Liver (tissue), 9 donors: ENCODE data around the gene PNLIPRP2. TPM values are rescaled to one million over a fixed set of nuclear protein-coding genes. Genes with fewer than 3 reads are reported as not detected.

ENCODE experiments used
- DNase-seq: peaks from one replicate; pipeline ENCODE4 v3.0.0-alpha.2; 2017; ENCODE audit warnings: low spot score
- H3K27ac ChIP-seq, 2 donors: one replicate each; pipeline ENCODE4 v1.7.0; 2013; ENCODE audit warnings: inconsistent platforms in 2 of 2, low read length in 2 of 2, control low read depth in 1 of 2, low read depth in 1 of 2, mild to moderate bottlenecking in 1 of 2
- H3K27me3 ChIP-seq, 4 donors: one replicate each; pipeline versions ENCODE4 v1.6.1 to v1.7.0; 2013; ENCODE audit warnings: low read length in 3 of 4, inconsistent platforms in 1 of 4, mild to moderate bottlenecking in 1 of 4, moderate library complexity in 1 of 4; ENCODE audit not compliant: control insufficient read depth in 4 of 4, insufficient read depth in 4 of 4
- H3K36me3 ChIP-seq, 4 donors: one replicate each; pipeline versions ENCODE4 v1.6.1 to v1.7.0; 2013; ENCODE audit warnings: low read length in 3 of 4, mild to moderate bottlenecking in 3 of 4, low read depth in 1 of 4, moderate library complexity in 1 of 4; ENCODE audit not compliant: control insufficient read depth in 4 of 4, insufficient read depth in 3 of 4
- H3K4me1 ChIP-seq, 4 donors: one replicate each; pipeline versions ENCODE4 v1.6.1 to v1.7.0; 2013; ENCODE audit warnings: low read length in 3 of 4, mild to moderate bottlenecking in 3 of 4, moderate library complexity in 1 of 4; ENCODE audit not compliant: control insufficient read depth in 4 of 4, insufficient read depth in 4 of 4
- H3K4me3 ChIP-seq, 3 donors: one replicate each; pipeline versions ENCODE4 v1.6.1 to v1.7.0; 2013; ENCODE audit warnings: low read length in 3 of 3, control low read depth in 1 of 3, low read depth in 1 of 3, mild to moderate bottlenecking in 1 of 3
- H3K9ac ChIP-seq, 2 donors: one replicate each; pipeline ENCODE4 v1.7.0; 2013; ENCODE audit warnings: low read length in 2 of 2, mild to moderate bottlenecking in 2 of 2, moderate library complexity in 2 of 2, control low read depth in 1 of 2, low read depth in 1 of 2
- H3K9me3 ChIP-seq, 4 donors: one replicate each; pipeline versions ENCODE4 v1.6.1 to v1.7.0; 2013; ENCODE audit warnings: low read length in 3 of 4; ENCODE audit not compliant: control insufficient read depth in 4 of 4
- CTCF ChIP-seq: fragments of 150-350 bp; IDR thresholded peaks from 2 replicates; pipeline ENCODE4 v1.5.1; 2017; ENCODE audit warnings: improper control_type of control experiment, low read depth, low read length; ENCODE audit not compliant: missing input control
- EGR1 ChIP-seq, 2 donors: IDR thresholded peaks; 2 replicates each; pipeline ENCODE4 v1.6.1; 2016 to 2018; ENCODE audit warnings: antibody characterized with exemption in 2 of 2, low read depth in 2 of 2
- FOXA1 ChIP-seq: IDR thresholded peaks from 2 replicates; pipeline ENCODE4 v1.6.1; 2016; ENCODE audit warnings: antibody characterized with exemption
- FOXA2 ChIP-seq: IDR thresholded peaks from 2 replicates; pipeline ENCODE4 v1.6.1; 2016; ENCODE audit warnings: antibody characterized with exemption
- GABPA ChIP-seq, 2 donors: IDR thresholded peaks in 1 of 2; conservative IDR thresholded peaks in 1 of 2; 2 replicates each; pipeline ENCODE4 v1.6.1; 2016; ENCODE audit warnings: antibody characterized with exemption in 2 of 2, mild to moderate bottlenecking in 1 of 2, moderate library complexity in 1 of 2
- HNF4A ChIP-seq, 2 donors: conservative IDR thresholded peaks; 2 replicates each; pipeline ENCODE4 v1.6.1; 2016; ENCODE audit warnings: antibody characterized with exemption in 2 of 2, mild to moderate bottlenecking in 2 of 2
- HNF4G ChIP-seq: IDR thresholded peaks from 2 replicates; pipeline ENCODE4 v1.6.1; 2016; ENCODE audit warnings: antibody characterized with exemption
- JUND ChIP-seq, 2 donors: IDR thresholded peaks; 2 replicates each; pipeline ENCODE4 v1.6.1; 2016; ENCODE audit warnings: antibody characterized with exemption in 2 of 2
- MAX ChIP-seq: IDR thresholded peaks from 2 replicates; pipeline ENCODE4 v1.6.1; 2016; ENCODE audit warnings: antibody characterized with exemption
- NR2F2 ChIP-seq: IDR thresholded peaks from 2 replicates; pipeline ENCODE4 v1.6.1; 2016; ENCODE audit warnings: antibody characterized with exemption
- RAD21 ChIP-seq, 2 donors: IDR thresholded peaks; 2 replicates each; pipeline ENCODE4 v1.6.1; 2016; ENCODE audit warnings: antibody characterized with exemption in 2 of 2, mild to moderate bottlenecking in 2 of 2
- RXRA ChIP-seq, 2 donors: IDR thresholded peaks; 2 replicates each; pipeline ENCODE4 v1.6.1; 2017 to 2018; ENCODE audit warnings: antibody characterized with exemption in 2 of 2, mild to moderate bottlenecking in 1 of 2
- SP1 ChIP-seq: IDR thresholded peaks from 2 replicates; pipeline ENCODE4 v1.6.1; 2018; ENCODE audit warnings: antibody characterized with exemption, mild to moderate bottlenecking
- TAF1 ChIP-seq: conservative IDR thresholded peaks from 2 replicates; pipeline ENCODE4 v1.6.1; 2016; ENCODE audit warnings: antibody characterized with exemption, mild to moderate bottlenecking
- YY1 ChIP-seq: IDR thresholded peaks from 2 replicates; pipeline ENCODE4 v1.6.1; 2016; ENCODE audit warnings: antibody characterized with exemption, mild to moderate bottlenecking
- ZBTB33 ChIP-seq: IDR thresholded peaks from 2 replicates; pipeline ENCODE4 v1.6.1; 2016; ENCODE audit warnings: antibody characterized with exemption
- WGBS: extraction: QIAGEN DNeasy Blood & Tissue Kit; methylation state at CpG from one replicate; pipeline ENCODE4 v1.1.7; 2013; 5-methylcytosine and 5-hydroxymethylcytosine counted together
- polyA plus RNA-seq, 2 donors: library from polyadenylated mRNA; stranded (reverse) in 1 of 2; unstranded in 1 of 2; fragments of 200-250 nt in 1 of 2; fragments of >200 nt in 1 of 2; fragmentation: Nextera tagmentation in 1 of 2; extraction: Ambion mirVana in 1 of 2; gene quantifications; one replicate each; pipeline versions ENCODE4 v1.2.1 to v1.2.3, GENCODE V29; 2013 to 2015
- total RNA-seq, 2 donors: library from RNA; depleted of rRNA; stranded (reverse); fragments of >200 nt; gene quantifications; one replicate each; pipeline ENCODE4 v1.2.3, GENCODE V29; 2014
- TF ChIP-seq, protein P1 (sequence below): IDR thresholded peaks from 2 replicates; pipeline ENCODE4 v1.6.1; 2016; ENCODE audit warnings: antibody characterized with exemption, mild to moderate bottlenecking
- TF ChIP-seq, protein P2 (sequence below): IDR thresholded peaks from 2 replicates; pipeline ENCODE4 v1.6.1; 2016; ENCODE audit warnings: antibody characterized with exemption
- donor health status: healthy.
- donor health status: healthy.
- donor health status: healthy.
- donor health status: healthy.
- donor health status: healthy.

The PNLIPRP2 gene
- total and polyA plus RNA-seq, 4 donors, result not detected

DNA sequence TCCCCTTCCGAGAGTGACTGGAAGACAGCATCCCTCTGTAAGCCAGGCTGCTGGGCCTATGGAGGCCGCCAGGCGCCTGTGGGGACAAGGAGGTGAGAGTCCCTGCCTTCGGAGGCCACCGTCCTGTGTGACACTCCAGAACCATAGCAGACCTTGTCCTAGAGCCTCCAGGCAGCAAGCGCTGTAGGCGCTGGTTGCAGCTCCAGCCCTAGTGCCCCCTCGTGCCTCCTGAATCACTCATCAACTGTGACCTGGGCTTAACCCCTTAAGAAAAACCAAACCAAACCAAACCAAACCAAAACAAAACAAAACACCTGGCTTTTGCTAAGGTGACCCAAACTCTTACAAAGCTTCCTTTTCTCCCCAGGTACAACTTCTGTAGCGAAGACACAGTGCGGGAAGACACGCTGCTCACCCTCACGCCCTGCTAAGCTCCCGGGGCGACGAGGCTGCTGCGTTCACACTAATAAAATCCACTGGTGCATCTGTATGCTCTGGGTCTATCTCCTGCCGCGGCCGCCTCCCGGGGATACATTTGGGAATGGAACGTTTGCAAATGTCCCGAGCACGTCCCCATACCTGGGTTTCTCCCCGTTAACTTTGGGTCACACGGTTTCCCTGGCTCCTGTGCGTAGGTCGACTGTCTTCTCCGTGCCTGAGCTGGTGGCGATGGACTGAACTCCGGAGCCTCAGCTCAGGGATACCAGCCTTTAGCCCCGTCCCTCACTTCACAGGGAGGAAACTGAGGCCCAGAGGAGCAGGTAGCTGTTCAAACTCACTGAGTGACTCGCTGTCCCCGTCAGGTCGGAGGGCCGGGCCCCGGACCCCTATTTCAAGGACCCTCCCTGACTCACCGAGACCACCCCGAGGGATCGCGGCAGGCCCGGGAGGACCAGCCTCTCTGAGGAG is 11.8 kb upstream of the PNLIPRP2 start (continued):
- TF ChIP-seq, protein P1, sequence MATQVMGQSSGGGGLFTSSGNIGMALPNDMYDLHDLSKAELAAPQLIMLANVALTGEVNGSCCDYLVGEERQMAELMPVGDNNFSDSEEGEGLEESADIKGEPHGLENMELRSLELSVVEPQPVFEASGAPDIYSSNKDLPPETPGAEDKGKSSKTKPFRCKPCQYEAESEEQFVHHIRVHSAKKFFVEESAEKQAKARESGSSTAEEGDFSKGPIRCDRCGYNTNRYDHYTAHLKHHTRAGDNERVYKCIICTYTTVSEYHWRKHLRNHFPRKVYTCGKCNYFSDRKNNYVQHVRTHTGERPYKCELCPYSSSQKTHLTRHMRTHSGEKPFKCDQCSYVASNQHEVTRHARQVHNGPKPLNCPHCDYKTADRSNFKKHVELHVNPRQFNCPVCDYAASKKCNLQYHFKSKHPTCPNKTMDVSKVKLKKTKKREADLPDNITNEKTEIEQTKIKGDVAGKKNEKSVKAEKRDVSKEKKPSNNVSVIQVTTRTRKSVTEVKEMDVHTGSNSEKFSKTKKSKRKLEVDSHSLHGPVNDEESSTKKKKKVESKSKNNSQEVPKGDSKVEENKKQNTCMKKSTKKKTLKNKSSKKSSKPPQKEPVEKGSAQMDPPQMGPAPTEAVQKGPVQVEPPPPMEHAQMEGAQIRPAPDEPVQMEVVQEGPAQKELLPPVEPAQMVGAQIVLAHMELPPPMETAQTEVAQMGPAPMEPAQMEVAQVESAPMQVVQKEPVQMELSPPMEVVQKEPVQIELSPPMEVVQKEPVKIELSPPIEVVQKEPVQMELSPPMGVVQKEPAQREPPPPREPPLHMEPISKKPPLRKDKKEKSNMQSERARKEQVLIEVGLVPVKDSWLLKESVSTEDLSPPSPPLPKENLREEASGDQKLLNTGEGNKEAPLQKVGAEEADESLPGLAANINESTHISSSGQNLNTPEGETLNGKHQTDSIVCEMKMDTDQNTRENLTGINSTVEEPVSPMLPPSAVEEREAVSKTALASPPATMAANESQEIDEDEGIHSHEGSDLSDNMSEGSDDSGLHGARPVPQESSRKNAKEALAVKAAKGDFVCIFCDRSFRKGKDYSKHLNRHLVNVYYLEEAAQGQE, result no peak
- TF ChIP-seq CTCF, result no peak
- no peak for TF ChIP-seq NR2F2

DNA sequence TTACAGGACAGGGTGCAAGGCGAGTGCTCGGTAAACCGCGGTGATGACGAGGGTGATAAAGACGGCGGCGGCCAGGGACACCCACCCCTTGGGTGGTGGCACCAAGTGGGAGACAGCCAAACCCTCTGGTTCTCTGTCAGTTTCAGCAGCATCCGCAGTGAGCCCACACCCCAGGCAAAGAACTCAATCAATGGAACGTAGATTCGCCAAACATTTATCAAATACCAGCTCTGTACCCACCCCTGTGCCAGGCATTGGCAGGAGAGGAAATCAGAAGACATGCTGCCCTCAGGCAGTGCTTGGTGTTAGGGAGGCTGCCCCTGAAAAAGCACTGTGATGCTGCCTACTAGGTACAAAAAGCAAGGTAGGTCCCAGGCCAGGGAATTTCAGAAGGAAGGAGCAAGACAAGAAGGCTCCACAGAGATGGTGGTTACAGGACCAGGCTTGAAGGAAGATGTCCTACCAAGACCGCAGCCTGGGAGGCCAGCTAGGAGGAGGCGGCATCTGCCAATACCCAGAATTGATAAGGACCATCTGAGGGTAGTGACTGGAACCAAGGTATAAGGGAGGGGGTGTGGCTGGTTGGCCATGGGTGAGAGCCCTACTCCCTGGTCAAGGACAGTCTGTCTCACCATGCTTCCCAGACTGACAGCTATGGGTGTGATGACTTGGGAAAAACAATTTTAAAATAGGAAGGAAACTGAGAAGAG is 10.2 kb upstream of the PNLIPRP2 start:
- peaks cover 0 to 6% (median under 1%) of the 10 kb centered on the region in 4 donors for H3K27me3 ChIP-seq
- H3K27ac ChIP-seq, result no peak overlapping the region

More for the DNA sequence above, 10.2 kb upstream of the PNLIPRP2 start:
- H3K4me1 ChIP-seq, result peaks cover 0 to 3% (median 0%) of the 10 kb centered on the region in 4 donors
- no peak overlapping the region for H3K4me3 ChIP-seq
- TF ChIP-seq SP1 (no peak), GABPA (IDR thresholded peaks at IDR 0.05 in 1 of 2, conservative IDR thresholded peaks at IDR 0.05 in 1 of 2) (no peak), EGR1 (IDR thresholded peaks at IDR 0.05; ENCODE audit: low read depth in 2 of 2) (no peak), MAX (no peak), RXRA (IDR thresholded peaks at IDR 0.05) (no peak), CTCF (no peak), HNF4A (conservative IDR thresholded peaks at IDR 0.05) (no peak), YY1 (no peak), NR2F2 (no peak), FOXA2 (no peak), JUND (IDR thresholded peaks at IDR 0.05) (no peak), RAD21 (IDR thresholded peaks at IDR 0.05) (no peak), HNF4G (no peak), ZBTB33 (no peak), TAF1 (no peak), FOXA1 (no peak)
- TF ChIP-seq, protein P1, result no peak
- TF ChIP-seq, protein P2, sequence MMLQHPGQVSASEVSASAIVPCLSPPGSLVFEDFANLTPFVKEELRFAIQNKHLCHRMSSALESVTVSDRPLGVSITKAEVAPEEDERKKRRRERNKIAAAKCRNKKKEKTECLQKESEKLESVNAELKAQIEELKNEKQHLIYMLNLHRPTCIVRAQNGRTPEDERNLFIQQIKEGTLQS, result no peak
- H3K9ac ChIP-seq, result no peak overlapping the region
- no peak for DNase-seq
- H3K9me3 ChIP-seq, result peaks cover 0 to 2% (median 0%) of the 10 kb centered on the region in 4 donors
- WGBS, result 92% methylated on average over 13 of the region's 13 CpGs
- H3K36me3 ChIP-seq, result no peaks in the 10 kb centered on the region
